HepG2 (cell line): ENCODE data around the gene VSIR. TPM values are rescaled to one million over a fixed set of nuclear protein-coding genes. Genes with fewer than 3 reads are reported as not detected.

ENCODE experiments used
- ELF1 ChIP-seq: sonication (generic); formaldehyde crosslinking; IDR thresholded peaks from 2 replicates; pipeline ENCODE4 v1.4.0; 2020; ENCODE audit warnings: missing genetic modification reagents
- ZFP37 ChIP-seq: sonication (generic); formaldehyde crosslinking; IDR thresholded peaks from 2 replicates; pipeline ENCODE4 v1.4.0; 2020; ENCODE audit warnings: missing genetic modification reagents, borderline replicate concordance
- ZNF124 ChIP-seq: sonication (generic); formaldehyde crosslinking; IDR thresholded peaks from 2 replicates; pipeline ENCODE4 v1.4.0; 2020; ENCODE audit warnings: missing genetic modification reagents
- ZNF670 ChIP-seq: sonication (generic); formaldehyde crosslinking; IDR thresholded peaks from 2 replicates; pipeline ENCODE4 v1.8.0; 2022; ENCODE audit warnings: mild to moderate bottlenecking, missing genetic modification reagents, borderline replicate concordance
- polyA plus RNA-seq, 8 experiments: library from polyadenylated mRNA; depleted of rRNA in 3 of 8; stranded (reverse) in 7 of 8; unstranded in 1 of 8; fragments of >200 nt; fragmentation: Illumina TruSeq in 4 of 8; extraction: Trizol in 4 of 8; gene quantifications; 2 replicates each; pipeline versions ENCODE4 v1.2.1 to v1.2.3, GENCODE V29; 2011 to 2016; ENCODE audit warnings: low read depth in 4 of 8, missing spikeins in 1 of 8, mixed read lengths in 1 of 8; ENCODE audit not compliant: insufficient read depth in 1 of 8
- total RNA-seq, 5 experiments: library from RNA; depleted of rRNA; stranded (reverse); fragments of >200 nt; fragmentation: Illumina TruSeq; extraction: Trizol; gene quantifications; 2 replicates each; pipeline ENCODE4 v1.2.3, GENCODE V29; 2016; ENCODE audit warnings: low read depth in 1 of 5
- TF ChIP-seq, protein P1 (sequence below), 2 experiments: fragments of 450-650 bp in 1 of 2; sonication (generic) in 1 of 2; formaldehyde crosslinking in 1 of 2; IDR thresholded peaks; 2 replicates each; pipeline versions ENCODE4 v1.6.1 to v1.8.0; 2016 to 2022; ENCODE audit warnings: antibody characterized with exemption in 1 of 2, mild to moderate bottlenecking in 1 of 2, missing genetic modification reagents in 1 of 2
- TF ChIP-seq, protein P2 (sequence below): IDR thresholded peaks from 2 replicates; pipeline ENCODE4 v1.6.1; 2016; ENCODE audit warnings: mild to moderate bottlenecking, missing biosample characterization, missing genetic modification reagents
- TF ChIP-seq, protein P3 (sequence below): sonication (generic); formaldehyde crosslinking; IDR thresholded peaks from 2 replicates; pipeline ENCODE4 v1.5.0; 2020; ENCODE audit warnings: missing genetic modification reagents
- TF ChIP-seq, protein P4 (sequence below): sonication (generic); formaldehyde crosslinking; IDR thresholded peaks from 2 replicates; pipeline ENCODE4 v1.8.0; 2022; ENCODE audit warnings: missing genetic modification reagents, mild to moderate bottlenecking, inconsistent platforms, borderline replicate concordance
- TF ChIP-seq, protein P5 (sequence below): sonication (generic); formaldehyde crosslinking; IDR thresholded peaks from 2 replicates; pipeline ENCODE4 v1.4.0; 2020; ENCODE audit warnings: low read depth, missing genetic modification reagents
- TF ChIP-seq, protein P6 (sequence below): sonication (generic); formaldehyde crosslinking; IDR thresholded peaks from 2 replicates; pipeline ENCODE4 v1.9.0; 2022; ENCODE audit warnings: missing genetic modification reagents, mild to moderate bottlenecking, borderline replicate concordance

VSIR gene
- total and polyA plus RNA-seq, 2 of the 13 experiments (the other 11 are each of a cell fraction or from before 2014, with no cell fraction given), result 0.44 to 3.2 TPM

DNA sequence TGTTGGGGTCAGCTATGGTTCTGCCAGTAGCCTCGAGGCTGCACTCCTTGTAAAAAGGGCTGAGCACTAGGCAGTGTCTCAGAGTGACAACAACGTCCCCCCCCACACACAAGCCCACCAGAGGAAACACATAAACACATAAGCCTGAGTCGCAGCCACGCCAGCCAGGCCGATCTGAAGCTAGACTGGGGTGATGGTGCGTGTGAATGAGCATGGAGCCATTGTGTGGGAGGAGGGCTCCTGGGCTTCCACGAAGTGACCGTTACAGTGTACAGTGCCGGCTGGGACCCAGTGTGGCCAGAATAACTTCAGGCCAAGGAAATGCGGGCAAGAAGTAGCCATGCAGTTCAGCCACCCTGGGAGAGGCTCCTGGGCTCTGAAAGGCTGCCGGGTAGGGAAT is 50.0 kb downstream of the VSIR start (continued):
- TF ChIP-seq, protein P1, sequence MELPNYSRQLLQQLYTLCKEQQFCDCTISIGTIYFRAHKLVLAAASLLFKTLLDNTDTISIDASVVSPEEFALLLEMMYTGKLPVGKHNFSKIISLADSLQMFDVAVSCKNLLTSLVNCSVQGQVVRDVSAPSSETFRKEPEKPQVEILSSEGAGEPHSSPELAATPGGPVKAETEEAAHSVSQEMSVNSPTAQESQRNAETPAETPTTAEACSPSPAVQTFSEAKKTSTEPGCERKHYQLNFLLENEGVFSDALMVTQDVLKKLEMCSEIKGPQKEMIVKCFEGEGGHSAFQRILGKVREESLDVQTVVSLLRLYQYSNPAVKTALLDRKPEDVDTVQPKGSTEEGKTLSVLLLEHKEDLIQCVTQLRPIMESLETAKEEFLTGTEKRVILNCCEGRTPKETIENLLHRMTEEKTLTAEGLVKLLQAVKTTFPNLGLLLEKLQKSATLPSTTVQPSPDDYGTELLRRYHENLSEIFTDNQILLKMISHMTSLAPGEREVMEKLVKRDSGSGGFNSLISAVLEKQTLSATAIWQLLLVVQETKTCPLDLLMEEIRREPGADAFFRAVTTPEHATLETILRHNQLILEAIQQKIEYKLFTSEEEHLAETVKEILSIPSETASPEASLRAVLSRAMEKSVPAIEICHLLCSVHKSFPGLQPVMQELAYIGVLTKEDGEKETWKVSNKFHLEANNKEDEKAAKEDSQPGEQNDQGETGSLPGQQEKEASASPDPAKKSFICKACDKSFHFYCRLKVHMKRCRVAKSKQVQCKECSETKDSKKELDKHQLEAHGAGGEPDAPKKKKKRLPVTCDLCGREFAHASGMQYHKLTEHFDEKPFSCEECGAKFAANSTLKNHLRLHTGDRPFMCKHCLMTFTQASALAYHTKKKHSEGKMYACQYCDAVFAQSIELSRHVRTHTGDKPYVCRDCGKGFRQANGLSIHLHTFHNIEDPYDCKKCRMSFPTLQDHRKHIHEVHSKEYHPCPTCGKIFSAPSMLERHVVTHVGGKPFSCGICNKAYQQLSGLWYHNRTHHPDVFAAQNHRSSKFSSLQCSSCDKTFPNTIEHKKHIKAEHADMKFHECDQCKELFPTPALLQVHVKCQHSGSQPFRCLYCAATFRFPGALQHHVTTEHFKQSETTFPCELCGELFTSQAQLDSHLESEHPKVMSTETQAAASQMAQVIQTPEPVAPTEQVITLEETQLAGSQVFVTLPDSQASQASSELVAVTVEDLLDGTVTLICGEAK (IDR thresholded peaks at IDR 0.05), result no peak
- TF ChIP-seq, protein P1 (CRISPR knock-in tag; IDR thresholded peaks at IDR 0.05), result no peak
- TF ChIP-seq, protein P2, sequence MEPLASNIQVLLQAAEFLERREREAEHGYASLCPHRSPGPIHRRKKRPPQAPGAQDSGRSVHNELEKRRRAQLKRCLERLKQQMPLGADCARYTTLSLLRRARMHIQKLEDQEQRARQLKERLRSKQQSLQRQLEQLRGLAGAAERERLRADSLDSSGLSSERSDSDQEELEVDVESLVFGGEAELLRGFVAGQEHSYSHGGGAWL (CRISPR knock-in tag), result no peak
- TF ChIP-seq, protein P3, sequence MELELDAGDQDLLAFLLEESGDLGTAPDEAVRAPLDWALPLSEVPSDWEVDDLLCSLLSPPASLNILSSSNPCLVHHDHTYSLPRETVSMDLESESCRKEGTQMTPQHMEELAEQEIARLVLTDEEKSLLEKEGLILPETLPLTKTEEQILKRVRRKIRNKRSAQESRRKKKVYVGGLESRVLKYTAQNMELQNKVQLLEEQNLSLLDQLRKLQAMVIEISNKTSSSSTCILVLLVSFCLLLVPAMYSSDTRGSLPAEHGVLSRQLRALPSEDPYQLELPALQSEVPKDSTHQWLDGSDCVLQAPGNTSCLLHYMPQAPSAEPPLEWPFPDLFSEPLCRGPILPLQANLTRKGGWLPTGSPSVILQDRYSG (CRISPR knock-in tag), result no peak
- no peak for TF ChIP-seq ZFP37 (CRISPR knock-in tag)
- TF ChIP-seq, protein P4, sequence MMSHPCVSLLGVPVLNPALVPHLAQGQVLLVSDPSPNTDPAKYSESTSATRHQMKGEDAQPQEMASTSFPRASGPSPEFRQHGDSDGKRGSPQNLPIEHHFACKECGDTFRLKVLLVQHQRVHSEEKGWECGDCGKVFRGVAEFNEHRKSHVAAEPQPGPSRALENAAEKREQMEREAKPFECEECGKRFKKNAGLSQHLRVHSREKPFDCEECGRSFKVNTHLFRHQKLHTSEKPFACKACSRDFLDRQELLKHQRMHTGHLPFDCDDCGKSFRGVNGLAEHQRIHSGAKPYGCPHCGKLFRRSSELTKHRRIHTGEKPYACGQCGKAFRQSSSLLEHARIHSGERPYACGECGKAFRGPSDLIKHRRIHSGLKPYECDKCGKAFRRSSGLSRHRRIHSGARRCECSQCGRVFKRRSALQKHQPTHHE (CRISPR knock-in tag), result no peak
- TF ChIP-seq ELF1, result no peak
- no peak for TF ChIP-seq ZNF670 (CRISPR knock-in tag)
- TF ChIP-seq, protein P5, sequence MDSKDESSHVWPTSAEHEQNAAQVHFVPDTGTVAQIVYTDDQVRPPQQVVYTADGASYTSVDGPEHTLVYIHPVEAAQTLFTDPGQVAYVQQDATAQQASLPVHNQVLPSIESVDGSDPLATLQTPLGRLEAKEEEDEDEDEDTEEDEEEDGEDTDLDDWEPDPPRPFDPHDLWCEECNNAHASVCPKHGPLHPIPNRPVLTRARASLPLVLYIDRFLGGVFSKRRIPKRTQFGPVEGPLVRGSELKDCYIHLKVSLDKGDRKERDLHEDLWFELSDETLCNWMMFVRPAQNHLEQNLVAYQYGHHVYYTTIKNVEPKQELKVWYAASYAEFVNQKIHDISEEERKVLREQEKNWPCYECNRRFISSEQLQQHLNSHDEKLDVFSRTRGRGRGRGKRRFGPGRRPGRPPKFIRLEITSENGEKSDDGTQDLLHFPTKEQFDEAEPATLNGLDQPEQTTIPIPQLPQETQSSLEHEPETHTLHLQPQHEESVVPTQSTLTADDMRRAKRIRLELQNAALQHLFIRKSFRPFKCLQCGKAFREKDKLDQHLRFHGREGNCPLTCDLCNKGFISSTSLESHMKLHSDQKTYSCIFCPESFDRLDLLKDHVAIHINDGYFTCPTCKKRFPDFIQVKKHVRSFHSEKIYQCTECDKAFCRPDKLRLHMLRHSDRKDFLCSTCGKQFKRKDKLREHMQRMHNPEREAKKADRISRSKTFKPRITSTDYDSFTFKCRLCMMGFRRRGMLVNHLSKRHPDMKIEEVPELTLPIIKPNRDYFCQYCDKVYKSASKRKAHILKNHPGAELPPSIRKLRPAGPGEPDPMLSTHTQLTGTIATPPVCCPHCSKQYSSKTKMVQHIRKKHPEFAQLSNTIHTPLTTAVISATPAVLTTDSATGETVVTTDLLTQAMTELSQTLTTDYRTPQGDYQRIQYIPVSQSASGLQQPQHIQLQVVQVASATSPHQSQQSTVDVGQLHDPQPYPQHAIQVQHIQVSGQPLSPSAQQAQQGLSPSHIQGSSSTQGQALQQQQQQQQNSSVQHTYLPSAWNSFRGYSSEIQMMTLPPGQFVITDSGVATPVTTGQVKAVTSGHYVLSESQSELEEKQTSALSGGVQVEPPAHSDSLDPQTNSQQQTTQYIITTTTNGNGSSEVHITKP (CRISPR knock-in tag), result no peak
- TF ChIP-seq, protein P6, sequence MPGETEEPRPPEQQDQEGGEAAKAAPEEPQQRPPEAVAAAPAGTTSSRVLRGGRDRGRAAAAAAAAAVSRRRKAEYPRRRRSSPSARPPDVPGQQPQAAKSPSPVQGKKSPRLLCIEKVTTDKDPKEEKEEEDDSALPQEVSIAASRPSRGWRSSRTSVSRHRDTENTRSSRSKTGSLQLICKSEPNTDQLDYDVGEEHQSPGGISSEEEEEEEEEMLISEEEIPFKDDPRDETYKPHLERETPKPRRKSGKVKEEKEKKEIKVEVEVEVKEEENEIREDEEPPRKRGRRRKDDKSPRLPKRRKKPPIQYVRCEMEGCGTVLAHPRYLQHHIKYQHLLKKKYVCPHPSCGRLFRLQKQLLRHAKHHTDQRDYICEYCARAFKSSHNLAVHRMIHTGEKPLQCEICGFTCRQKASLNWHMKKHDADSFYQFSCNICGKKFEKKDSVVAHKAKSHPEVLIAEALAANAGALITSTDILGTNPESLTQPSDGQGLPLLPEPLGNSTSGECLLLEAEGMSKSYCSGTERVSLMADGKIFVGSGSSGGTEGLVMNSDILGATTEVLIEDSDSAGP (CRISPR knock-in tag), result no peak
- TF ChIP-seq ZNF124, result no peak
